ENCODE measurements around the gene LIN54.

- TF ChIP-seq, protein P1, sequence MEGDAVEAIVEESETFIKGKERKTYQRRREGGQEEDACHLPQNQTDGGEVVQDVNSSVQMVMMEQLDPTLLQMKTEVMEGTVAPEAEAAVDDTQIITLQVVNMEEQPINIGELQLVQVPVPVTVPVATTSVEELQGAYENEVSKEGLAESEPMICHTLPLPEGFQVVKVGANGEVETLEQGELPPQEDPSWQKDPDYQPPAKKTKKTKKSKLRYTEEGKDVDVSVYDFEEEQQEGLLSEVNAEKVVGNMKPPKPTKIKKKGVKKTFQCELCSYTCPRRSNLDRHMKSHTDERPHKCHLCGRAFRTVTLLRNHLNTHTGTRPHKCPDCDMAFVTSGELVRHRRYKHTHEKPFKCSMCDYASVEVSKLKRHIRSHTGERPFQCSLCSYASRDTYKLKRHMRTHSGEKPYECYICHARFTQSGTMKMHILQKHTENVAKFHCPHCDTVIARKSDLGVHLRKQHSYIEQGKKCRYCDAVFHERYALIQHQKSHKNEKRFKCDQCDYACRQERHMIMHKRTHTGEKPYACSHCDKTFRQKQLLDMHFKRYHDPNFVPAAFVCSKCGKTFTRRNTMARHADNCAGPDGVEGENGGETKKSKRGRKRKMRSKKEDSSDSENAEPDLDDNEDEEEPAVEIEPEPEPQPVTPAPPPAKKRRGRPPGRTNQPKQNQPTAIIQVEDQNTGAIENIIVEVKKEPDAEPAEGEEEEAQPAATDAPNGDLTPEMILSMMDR (conservative IDR thresholded peaks at IDR 0.05; ENCODE audit: low read depth, low read length) = no peak
- TF ChIP-seq USF2 (IDR thresholded peaks at IDR 0.05; ENCODE audit: low read depth, low read length) (no peak), BHLHE40 (IDR thresholded peaks at IDR 0.05; ENCODE audit: low read depth, low read length) (no peak), MXI1 (IDR thresholded peaks at IDR 0.05; ENCODE audit: borderline replicate concordance, low read depth, low read length) (no peak), NFE2L2 (IDR thresholded peaks at IDR 0.05; ENCODE audit: low read depth, low read length) (no peak), CEBPB (IDR thresholded peaks at IDR 0.05; ENCODE audit: low read depth, low read length) (no peak), POLR2A (IDR thresholded peaks at IDR 0.05; ENCODE audit: low read depth, low read length) (no peak), RAD21 (IDR thresholded peaks at IDR 0.05; ENCODE audit: low read length) (no peak), SMC3 (IDR thresholded peaks at IDR 0.05; ENCODE audit: low read depth, low read length) (no peak), MAZ (IDR thresholded peaks at IDR 0.05; ENCODE audit: borderline replicate concordance, low read depth, low read length) (0 out of 2 replicates have a peak, but pooled peaks have one; percentile 6), RCOR1 (IDR thresholded peaks at IDR 0.05; ENCODE audit: insufficient replicate concordance, low read length) (no peak), MAFK (IDR thresholded peaks at IDR 0.05; ENCODE audit: low read depth, low read length) (no peak)
- TF ChIP-seq, protein P2, sequence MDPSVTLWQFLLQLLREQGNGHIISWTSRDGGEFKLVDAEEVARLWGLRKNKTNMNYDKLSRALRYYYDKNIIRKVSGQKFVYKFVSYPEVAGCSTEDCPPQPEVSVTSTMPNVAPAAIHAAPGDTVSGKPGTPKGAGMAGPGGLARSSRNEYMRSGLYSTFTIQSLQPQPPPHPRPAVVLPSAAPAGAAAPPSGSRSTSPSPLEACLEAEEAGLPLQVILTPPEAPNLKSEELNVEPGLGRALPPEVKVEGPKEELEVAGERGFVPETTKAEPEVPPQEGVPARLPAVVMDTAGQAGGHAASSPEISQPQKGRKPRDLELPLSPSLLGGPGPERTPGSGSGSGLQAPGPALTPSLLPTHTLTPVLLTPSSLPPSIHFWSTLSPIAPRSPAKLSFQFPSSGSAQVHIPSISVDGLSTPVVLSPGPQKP (IDR thresholded peaks at IDR 0.05; ENCODE audit: borderline replicate concordance, low read depth, low read length) = no peak
Observed at GRCh38 chr4:82989575-82990429, 20.8 kb downstream of the LIN54 start.

All from IMR-90 (cell line).